ENCODE results near the gene MTURN. TPM values are rescaled to one million over a fixed set of nuclear protein-coding genes. Genes with fewer than 3 reads are reported as not detected.

The MTURN gene
- total RNA-seq, 1 experiment from 2014 or later, result 2.2 TPM

- BruUV-seq (replicated peaks), result no TSS peak
- no peaks in the 10 kb centered on the region for H3K9me3 ChIP-seq
- H3K4me1 ChIP-seq, result no peaks in the 10 kb centered on the region
- H3K4me1 Mint-ChIP-seq (ENCODE audit: low read depth, unreplicated experiment), result no peaks in the 10 kb centered on the region
- CTCF ChIA-PET, result no interaction called here
- no peaks in the 10 kb centered on the region for H3K27me3 ChIP-seq (replicated peaks; ENCODE audit: control insufficient read depth, insufficient read depth, low read length)
- H3K36me3 Mint-ChIP-seq (ENCODE audit: insufficient read depth, unreplicated experiment), result no peaks in the 10 kb centered on the region
- H3K4me3 ChIP-seq (ENCODE audit: low read depth, low read length), result no peak overlapping the region
- no peak for DNase-seq
- H3K27me3 Mint-ChIP-seq (ENCODE audit: insufficient read depth, unreplicated experiment), result no peaks in the 10 kb centered on the region
- H3K9me3 Mint-ChIP-seq (ENCODE audit: unreplicated experiment), result no peaks in the 10 kb centered on the region
- no peaks in the 10 kb centered on the region for H3K36me3 ChIP-seq (ENCODE audit: control insufficient read depth, insufficient read depth, low read length)
- POLR2A ChIA-PET, result no interaction called here
- no peak overlapping the region for H3K4me3 Mint-ChIP-seq (ENCODE audit: unreplicated experiment)
- TF ChIP-seq CTCF (IDR thresholded peaks at IDR 0.05; ENCODE audit: insufficient read depth in 1 of 2, low read depth in 1 of 2, low read length in 1 of 2, severe bottlenecking in 1 of 2, unreplicated experiment in 1 of 2), result no peak
- intact Hi-C loops (cut with micrococcal nuclease; ENCODE audit: unreplicated experiment), result no loop called here
- no peak overlapping the region for H3K27ac Mint-ChIP-seq (ENCODE audit: unreplicated experiment)
Measured at GRCh38 chr7:30088362-30088761, 46.4 kb upstream of the MTURN start.

- no peaks in the 10 kb centered on the region for H3K9me3 ChIP-seq
- H3K4me1 ChIP-seq, result no peaks in the 10 kb centered on the region
- Mint-ChIP-seq H3K4me1 (ENCODE audit: low read depth, unreplicated experiment) (no peaks in the 10 kb centered on the region), H3K4me3 (ENCODE audit: unreplicated experiment) (no peak overlapping the region), H3K27me3 (ENCODE audit: insufficient read depth, unreplicated experiment) (no peaks in the 10 kb centered on the region), H3K36me3 (ENCODE audit: insufficient read depth, unreplicated experiment) (no peaks in the 10 kb centered on the region), H3K27ac (ENCODE audit: unreplicated experiment) (no peak overlapping the region), H3K9me3 (ENCODE audit: unreplicated experiment) (no peaks in the 10 kb centered on the region)
- ChIA-PET CTCF (no interaction called here), POLR2A (no interaction called here)
- BruUV-seq (replicated peaks), result no TSS peak
- no peaks in the 10 kb centered on the region for H3K27me3 ChIP-seq (replicated peaks; ENCODE audit: control insufficient read depth, insufficient read depth, low read length)
- H3K4me3 ChIP-seq (ENCODE audit: low read depth, low read length), result no peak overlapping the region
- no peak for DNase-seq
- H3K36me3 ChIP-seq (ENCODE audit: control insufficient read depth, insufficient read depth, low read length), result no peaks in the 10 kb centered on the region
- intact Hi-C loops (cut with micrococcal nuclease; ENCODE audit: unreplicated experiment), result no loop called here
- TF ChIP-seq CTCF (IDR thresholded peaks at IDR 0.05; ENCODE audit: insufficient read depth in 1 of 2, low read depth in 1 of 2, low read length in 1 of 2, severe bottlenecking in 1 of 2, unreplicated experiment in 1 of 2), result no peak
Measured at GRCh38 chr7:30090111-30090510, 44.7 kb upstream of the MTURN start.

- no peak for TF ChIP-seq CTCF (IDR thresholded peaks at IDR 0.05; ENCODE audit: insufficient read depth in 1 of 2, low read depth in 1 of 2, low read length in 1 of 2, severe bottlenecking in 1 of 2, unreplicated experiment in 1 of 2)
- H3K4me3 Mint-ChIP-seq (ENCODE audit: unreplicated experiment), result no peak overlapping the region
- H3K36me3 ChIP-seq (ENCODE audit: control insufficient read depth, insufficient read depth, low read length), result no peaks in the 10 kb centered on the region
- no peak overlapping the region for H3K4me3 ChIP-seq (ENCODE audit: low read depth, low read length)
- no peaks in the 10 kb centered on the region for H3K27me3 ChIP-seq (replicated peaks; ENCODE audit: control insufficient read depth, insufficient read depth, low read length)
- intact Hi-C loops (cut with micrococcal nuclease; ENCODE audit: unreplicated experiment), result no loop called here
- H3K4me1 ChIP-seq, result no peaks in the 10 kb centered on the region
- no peaks in the 10 kb centered on the region for H3K36me3 Mint-ChIP-seq (ENCODE audit: insufficient read depth, unreplicated experiment)
- no TSS peak for BruUV-seq (replicated peaks)
- H3K27ac Mint-ChIP-seq (ENCODE audit: unreplicated experiment), result no peak overlapping the region
- H3K4me1 Mint-ChIP-seq (ENCODE audit: low read depth, unreplicated experiment), result no peaks in the 10 kb centered on the region
- CTCF ChIA-PET, result no interaction called here
- H3K9me3 ChIP-seq, result no peaks in the 10 kb centered on the region
- POLR2A ChIA-PET, result no interaction called here
- DNase-seq, result no peak
- no peaks in the 10 kb centered on the region for H3K27me3 Mint-ChIP-seq (ENCODE audit: insufficient read depth, unreplicated experiment)
- no peaks in the 10 kb centered on the region for H3K9me3 Mint-ChIP-seq (ENCODE audit: unreplicated experiment)
Measured at GRCh38 chr7:30091491-30091912, 43.3 kb upstream of the MTURN start.

All from Caco-2 (cell line).